ENCODE data around the gene DDX25. TPM values are rescaled to one million over a fixed set of nuclear protein-coding genes. Genes with fewer than 3 reads are reported as not detected.
"Not testable (repeated sequence)": the region's sequence is repeated elsewhere in the genome, so short reads cannot be mapped to it uniquely, and the experiment has no call there.

The DDX25 gene
- total and polyA plus RNA-seq, 5 experiments from 2014 or later = 0.52 to 0.89 TPM; not detected in 3

DNA sequence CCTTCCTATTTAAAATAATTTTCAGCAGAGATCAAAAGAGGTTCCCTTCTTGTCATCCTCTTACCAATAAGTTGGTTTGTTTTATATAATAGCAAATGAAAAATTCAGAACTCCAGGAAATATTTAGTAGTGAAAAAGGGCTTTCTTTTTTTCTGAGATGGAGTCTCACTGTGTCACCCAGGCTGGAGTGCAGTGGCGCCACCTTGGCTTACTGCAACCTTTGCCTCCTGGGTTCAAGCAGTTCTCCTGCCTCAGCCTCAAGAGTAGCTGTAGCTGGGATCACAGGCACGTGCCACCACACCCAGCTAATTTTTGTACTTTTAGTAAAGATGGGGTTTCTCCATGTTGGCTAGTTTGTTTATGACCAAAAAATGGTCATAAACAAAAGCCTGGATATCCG is 10.3 kb downstream of the DDX25 start:
- H3K4me1 Mint-ChIP-seq, H3K27ac Mint-ChIP-seq, H3K9me3 Mint-ChIP-seq, H3K36me3 Mint-ChIP-seq, DNase-seq, H3K4me3 Mint-ChIP-seq, ATAC-seq, POLR2A ChIA-PET: not testable (repeated sequence)
- H3K27me3 Mint-ChIP-seq = peaks cover 2 to 40% (median 23%) of the 10 kb centered on the region in 5 donors

DNA sequence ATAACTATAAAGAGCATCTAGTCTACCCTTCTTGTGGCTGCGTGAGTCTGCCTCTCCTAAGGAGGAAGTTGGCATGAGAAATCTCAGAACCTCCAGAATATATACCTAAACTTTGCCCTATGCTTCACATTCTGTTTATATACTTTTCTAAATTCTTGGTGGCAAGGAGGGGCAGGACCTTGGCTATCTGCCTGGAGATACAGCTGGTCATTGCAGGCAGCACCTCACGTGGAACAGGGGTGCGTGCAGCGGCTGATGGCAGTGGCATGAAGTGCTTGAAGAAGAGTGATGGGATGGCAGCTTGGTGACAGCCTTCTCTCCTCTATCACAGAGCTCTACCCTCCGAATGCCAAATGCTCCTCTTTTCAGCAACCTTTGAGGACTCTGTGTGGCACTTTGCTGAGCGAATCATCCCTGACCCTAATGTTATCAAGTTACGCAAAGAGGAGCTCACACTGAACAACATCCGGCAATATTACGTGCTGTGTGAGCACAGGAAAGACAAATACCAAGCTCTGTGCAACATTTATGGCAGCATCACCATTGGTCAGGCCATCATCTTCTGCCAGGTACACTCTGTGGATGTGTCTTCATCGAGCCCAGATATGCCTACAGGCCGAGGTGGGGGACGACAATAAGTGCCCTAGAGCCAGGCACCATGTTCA is 12.5 kb downstream of the DDX25 start:
- DNase-seq = no peak
- Mint-ChIP-seq H3K4me3 (no peak overlapping the region), H3K27me3 (peaks cover 10 to 36% (median 20%) of the 10 kb centered on the region in 5 donors)

DNA sequence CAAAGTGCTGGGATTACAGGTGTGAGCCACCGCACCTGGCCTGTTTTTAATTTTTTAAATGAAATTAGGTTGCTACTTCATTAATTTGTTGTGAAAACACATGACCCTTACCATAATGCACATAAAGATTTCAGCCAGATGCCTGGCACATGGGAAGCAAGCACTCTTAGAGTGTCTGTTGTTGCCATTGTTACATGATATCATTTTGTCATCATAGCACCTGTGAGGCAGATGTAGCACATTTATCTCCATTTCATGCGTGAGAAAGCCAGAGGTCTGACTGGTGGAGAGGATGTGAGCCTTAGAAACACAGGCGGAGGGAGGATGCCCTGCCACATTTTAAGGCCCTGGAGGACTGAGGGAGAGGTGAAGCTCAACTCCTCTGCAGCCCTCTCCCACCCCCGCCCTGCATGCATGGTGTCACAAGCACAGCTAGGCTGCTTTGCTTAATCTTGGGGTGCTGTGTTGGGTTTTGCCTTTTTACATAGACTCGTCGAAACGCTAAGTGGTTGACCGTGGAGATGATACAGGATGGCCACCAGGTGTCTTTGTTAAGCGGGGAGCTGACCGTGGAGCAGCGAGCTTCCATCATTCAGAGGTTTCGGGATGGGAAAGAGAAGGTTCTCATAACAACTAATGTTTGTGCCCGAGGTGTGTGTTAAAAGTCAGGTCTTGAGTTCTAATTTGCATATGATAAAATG is 14.0 kb downstream of the DDX25 start:
- ATAC-seq (no peak), DNase-seq (no peak)
- POLR2A ChIA-PET = no interaction called here
- H3K27me3 Mint-ChIP-seq = peaks cover 7 to 35% (median 20%) of the 10 kb centered on the region in 5 donors
- H3K9me3 Mint-ChIP-seq = no peaks in the 10 kb centered on the region
- H3K4me3 Mint-ChIP-seq = no peak overlapping the region
- no peak overlapping the region for H3K27ac Mint-ChIP-seq
- H3K36me3 Mint-ChIP-seq = no peaks in the 10 kb centered on the region
- H3K4me1 Mint-ChIP-seq = peaks cover 0 to 4% (median 2%) of the 10 kb centered on the region in 4 donors

More for the DNA sequence above, 12.5 kb downstream of the DDX25 start:
- ATAC-seq = no peak
- H3K4me1 Mint-ChIP-seq = no peaks in the 10 kb centered on the region
- H3K27ac Mint-ChIP-seq = peak overlapping the region in 1 of 10 donors; percentile 46
- H3K36me3 Mint-ChIP-seq = no peaks in the 10 kb centered on the region
- POLR2A ChIA-PET = no interaction called here
- H3K9me3 Mint-ChIP-seq = no peaks in the 10 kb centered on the region

DNA sequence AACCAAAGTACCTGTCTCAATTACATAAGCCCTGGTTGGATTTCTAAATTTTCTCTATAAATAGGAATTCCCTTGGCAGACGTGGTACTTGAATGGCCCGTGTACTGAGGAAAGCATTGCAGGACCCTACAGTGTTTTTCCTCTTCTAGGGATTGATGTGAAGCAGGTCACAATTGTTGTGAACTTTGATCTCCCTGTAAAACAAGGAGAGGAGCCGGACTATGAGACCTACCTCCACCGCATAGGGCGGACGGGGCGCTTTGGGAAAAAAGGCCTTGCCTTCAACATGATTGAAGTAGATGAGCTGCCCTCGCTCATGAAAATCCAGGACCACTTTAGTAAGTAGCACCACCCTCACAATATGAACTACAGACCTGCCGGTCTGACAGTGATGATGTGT is 16.7 kb downstream of the DDX25 start:
- H3K4me3 Mint-ChIP-seq = no peak overlapping the region
- H3K36me3 Mint-ChIP-seq = no peaks in the 10 kb centered on the region
- H3K27me3 Mint-ChIP-seq = peaks cover 7 to 27% (median 26%) of the 10 kb centered on the region in 5 donors
- peaks cover 0 to 5% (median 2%) of the 10 kb centered on the region in 4 donors for H3K4me1 Mint-ChIP-seq
- DNase-seq = no peak
- H3K9me3 Mint-ChIP-seq = no peaks in the 10 kb centered on the region
- POLR2A ChIA-PET = no interaction called here
- no peak for ATAC-seq
- no peak overlapping the region for H3K27ac Mint-ChIP-seq

DNA sequence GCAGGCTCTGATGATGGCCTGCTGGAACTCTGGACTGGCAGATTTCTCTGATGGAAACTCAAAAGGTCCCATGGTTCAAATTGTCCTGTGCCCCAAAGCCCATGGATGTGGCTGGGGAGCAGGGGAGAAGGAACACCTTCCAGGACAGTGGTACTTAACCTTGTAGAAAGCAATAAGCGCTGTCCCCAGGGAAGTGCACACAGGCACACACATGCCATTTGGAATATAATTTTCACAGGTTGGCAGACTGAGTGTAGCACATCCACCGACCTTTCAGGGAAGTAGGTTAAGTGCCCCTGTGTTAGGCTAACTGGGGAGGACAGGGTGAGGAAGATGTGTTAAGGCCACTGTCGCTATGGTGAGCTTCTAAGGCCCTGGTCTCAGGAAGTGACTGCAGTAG is 17.8 kb downstream of the DDX25 start:
- ATAC-seq = no peak
- Mint-ChIP-seq H3K9me3 (no peaks in the 10 kb centered on the region), H3K27ac (no peak overlapping the region)

DNA sequence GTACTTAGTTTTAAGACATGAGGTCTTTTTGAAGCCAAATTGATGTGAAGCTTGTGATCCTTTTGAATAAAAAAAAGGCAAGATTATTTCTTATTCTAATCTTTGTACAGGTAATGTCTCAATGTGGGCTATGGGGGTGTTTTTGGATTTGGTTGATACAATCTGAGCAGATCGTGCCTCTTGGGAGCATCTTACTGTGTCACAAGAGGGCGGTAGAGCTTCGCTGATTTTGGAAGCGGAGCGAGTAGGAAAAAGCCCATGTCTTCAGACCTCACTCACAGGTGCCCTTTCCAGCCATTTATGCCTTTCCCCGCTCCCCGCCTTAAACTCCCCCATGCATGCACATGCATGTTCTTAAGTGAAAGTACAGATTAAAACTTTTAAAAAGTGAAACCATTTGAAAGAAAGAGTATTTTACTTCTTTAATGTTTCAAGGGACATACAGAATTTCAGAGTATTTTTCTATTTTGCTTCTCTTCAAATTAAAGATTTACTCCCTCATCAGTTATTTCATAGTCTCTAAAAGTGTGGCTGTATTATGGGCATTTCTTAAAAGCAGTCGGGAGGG is 18.8 kb downstream of the DDX25 start:
- POLR2A ChIA-PET = no interaction called here
- DNase-seq = peak; percentile 16 to 72 (median 54)
- Mint-ChIP-seq H3K4me1 (peaks cover 0 to 5% (median 2%) of the 10 kb centered on the region in 4 donors), H3K36me3 (no peaks in the 10 kb centered on the region), H3K27me3 (peaks cover 5 to 39% (median 28%) of the 10 kb centered on the region in 5 donors), H3K4me3 (no peak overlapping the region), H3K27ac (no peak overlapping the region), H3K9me3 (no peaks in the 10 kb centered on the region)
- ATAC-seq = peak; percentile 71 to 76

More for the DNA sequence above, 17.8 kb downstream of the DDX25 start:
- DNase-seq = no peak
- no peak overlapping the region for H3K4me3 Mint-ChIP-seq
- peaks cover 5 to 35% (median 27%) of the 10 kb centered on the region in 5 donors for H3K27me3 Mint-ChIP-seq
- POLR2A ChIA-PET = no interaction called here
- H3K4me1 Mint-ChIP-seq = peaks cover 0 to 5% (median 2%) of the 10 kb centered on the region in 4 donors
- no peaks in the 10 kb centered on the region for H3K36me3 Mint-ChIP-seq

DNA sequence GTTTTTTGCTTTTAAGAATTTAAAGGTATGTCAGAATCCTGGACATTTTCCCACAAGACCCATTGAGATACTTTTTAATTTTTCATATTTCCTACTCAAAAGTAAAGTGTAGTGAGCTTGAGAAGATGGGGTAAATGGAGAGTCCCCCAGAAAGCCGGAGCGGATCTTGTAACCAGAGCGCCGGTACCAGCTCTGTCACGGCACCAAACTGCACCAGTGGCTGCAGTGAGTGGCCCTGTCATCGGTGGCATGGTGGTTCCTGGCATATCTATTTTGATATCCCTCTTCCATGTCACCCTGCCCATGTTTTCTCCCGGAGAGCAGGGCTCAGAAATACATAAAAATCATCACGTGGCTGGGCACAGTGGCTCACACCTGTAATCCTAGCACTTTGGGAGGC is 19.3 kb downstream of the DDX25 start:
- no peaks in the 10 kb centered on the region for H3K9me3 Mint-ChIP-seq
- H3K4me3 Mint-ChIP-seq = no peak overlapping the region
- POLR2A ChIA-PET = no interaction called here
- no peak for ATAC-seq
- peaks cover 5 to 39% (median 25%) of the 10 kb centered on the region in 5 donors for H3K27me3 Mint-ChIP-seq
- no peaks in the 10 kb centered on the region for H3K36me3 Mint-ChIP-seq
- no peak for DNase-seq
- H3K27ac Mint-ChIP-seq = no peak overlapping the region
- peaks cover 0 to 5% (median 2%) of the 10 kb centered on the region in 4 donors for H3K4me1 Mint-ChIP-seq

DNA sequence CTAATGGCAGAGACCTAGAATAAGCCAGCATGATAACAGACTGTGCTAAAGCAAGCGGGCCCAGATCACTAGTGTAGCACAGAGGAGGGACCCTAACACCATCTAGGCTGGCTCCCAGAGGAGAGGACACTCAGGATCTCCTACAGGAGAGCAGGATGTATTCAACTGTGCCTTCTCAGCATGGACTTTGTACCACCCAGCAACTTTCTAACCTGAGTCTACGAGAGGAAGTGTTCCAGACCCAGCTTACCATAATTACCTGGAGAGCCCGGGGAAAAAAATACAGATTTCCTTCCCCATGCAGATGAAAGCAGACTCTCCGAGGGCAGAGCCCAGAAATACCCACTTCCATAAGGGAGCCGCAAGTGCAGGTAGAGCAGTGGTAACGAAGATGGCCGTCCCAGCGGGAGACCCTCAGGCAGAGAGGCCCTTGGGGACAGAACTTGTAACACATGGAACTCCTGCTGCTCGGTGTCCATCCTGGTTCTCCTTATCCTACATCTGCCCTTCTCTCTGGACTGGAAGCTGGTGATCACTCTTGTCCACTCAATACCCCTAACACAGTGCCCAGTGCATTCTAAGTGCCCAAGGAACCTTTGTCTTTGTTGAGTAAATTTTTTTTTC is 20.2 kb downstream of the DDX25 start:
- DNase-seq (no peak), ATAC-seq (no peak)
- Mint-ChIP-seq H3K9me3 (no peaks in the 10 kb centered on the region), H3K36me3 (no peaks in the 10 kb centered on the region), H3K27ac (no peak overlapping the region), H3K27me3 (peaks cover 8 to 42% (median 24%) of the 10 kb centered on the region in 5 donors), H3K4me1 (peaks cover 0 to 5% (median 2%) of the 10 kb centered on the region in 4 donors), H3K4me3 (no peak overlapping the region)
- POLR2A ChIA-PET = no interaction called here

DNA sequence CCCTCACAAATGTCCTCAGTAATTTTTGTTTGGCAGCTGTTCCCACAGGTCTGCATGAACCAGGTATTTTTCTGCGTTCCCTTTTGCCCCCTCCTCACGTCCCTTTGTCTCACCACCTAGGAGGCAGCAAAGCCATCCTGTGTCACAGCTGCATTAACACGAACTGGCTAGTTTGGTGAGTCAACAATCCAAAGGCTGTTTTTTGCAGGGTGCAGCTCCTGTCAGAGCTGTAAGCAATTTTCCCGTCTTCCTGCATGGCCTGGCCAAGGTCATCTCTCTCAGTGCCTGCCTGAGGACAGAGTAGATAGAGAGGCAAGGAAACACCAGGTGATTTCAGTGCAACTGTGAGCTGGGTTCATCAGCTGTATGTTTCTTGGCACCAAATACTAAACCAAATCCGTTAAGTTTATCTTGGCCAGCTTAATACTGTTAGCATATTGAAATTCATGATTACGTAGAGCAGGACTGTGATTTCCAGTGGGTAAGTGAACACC is 21.0 kb downstream of the DDX25 start:
- no peak overlapping the region for H3K27ac Mint-ChIP-seq
- peaks cover 8 to 42% (median 22%) of the 10 kb centered on the region in 5 donors for H3K27me3 Mint-ChIP-seq
- H3K4me3 Mint-ChIP-seq = no peak overlapping the region
- ATAC-seq = no peak
- H3K9me3 Mint-ChIP-seq = no peaks in the 10 kb centered on the region
- no peak for DNase-seq
- no peaks in the 10 kb centered on the region for H3K36me3 Mint-ChIP-seq
- POLR2A ChIA-PET = no interaction called here
- H3K4me1 Mint-ChIP-seq = peaks cover 0 to 5% (median 2%) of the 10 kb centered on the region in 4 donors

DNA sequence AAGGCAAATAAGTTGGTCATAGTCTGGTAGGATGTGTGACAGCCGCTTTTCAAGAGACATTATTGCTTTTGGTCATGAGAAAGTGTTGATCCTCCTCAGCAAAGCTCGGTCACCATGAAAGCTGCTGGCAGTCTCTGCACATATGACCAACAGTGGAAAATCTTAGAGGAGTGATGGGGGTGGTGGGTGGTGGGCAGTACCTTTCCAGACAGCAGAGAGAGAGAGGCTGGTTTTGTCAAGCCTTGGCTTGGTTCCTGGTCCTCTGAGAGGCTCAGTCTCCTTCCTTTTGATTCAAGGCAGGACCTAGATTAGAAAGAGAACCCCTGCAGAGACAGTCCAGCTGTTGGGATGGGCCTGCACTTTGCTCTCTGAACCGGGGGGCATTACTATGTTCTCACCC is 21.5 kb downstream of the DDX25 start:
- H3K27me3 Mint-ChIP-seq = peaks cover 6 to 41% (median 21%) of the 10 kb centered on the region in 5 donors
- POLR2A ChIA-PET = no interaction called here
- DNase-seq (no peak), ATAC-seq (no peak)
- H3K4me3 Mint-ChIP-seq = no peak overlapping the region
- no peaks in the 10 kb centered on the region for H3K36me3 Mint-ChIP-seq
- peaks cover 0 to 5% (median 2%) of the 10 kb centered on the region in 4 donors for H3K4me1 Mint-ChIP-seq
- no peak overlapping the region for H3K27ac Mint-ChIP-seq
- H3K9me3 Mint-ChIP-seq = no peaks in the 10 kb centered on the region

DNA sequence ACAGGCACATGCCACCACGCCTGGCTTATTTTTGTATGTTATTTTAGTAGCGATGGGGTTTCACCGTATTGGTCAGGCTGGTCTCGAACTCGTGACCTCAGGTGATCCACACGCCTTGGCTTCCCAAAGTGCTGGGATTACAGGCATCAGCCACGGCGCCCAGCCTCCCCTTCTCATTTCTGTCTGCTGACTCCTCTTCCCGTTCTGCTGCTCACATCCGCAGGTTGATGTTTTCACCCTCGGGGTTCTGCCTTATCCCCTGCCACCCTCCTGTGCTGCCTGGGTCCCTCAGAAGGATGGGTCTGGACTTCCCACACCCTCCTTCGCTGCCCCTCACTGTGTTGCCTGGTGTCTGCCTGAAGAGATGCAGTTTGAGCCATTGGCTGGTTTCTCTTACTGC is 22.4 kb downstream of the DDX25 start:
- Mint-ChIP-seq H3K4me3 (no peak overlapping the region), H3K4me1 (peaks cover 0 to 5% (median 2%) of the 10 kb centered on the region in 4 donors), H3K27me3 (peaks cover 6 to 38% (median 21%) of the 10 kb centered on the region in 5 donors), H3K9me3 (no peaks in the 10 kb centered on the region), H3K36me3 (no peaks in the 10 kb centered on the region), H3K27ac (peak overlapping the region in 1 of 10 donors; percentile 63)
- POLR2A ChIA-PET = no interaction called here
- ATAC-seq = no peak
- DNase-seq = no peak

DNA sequence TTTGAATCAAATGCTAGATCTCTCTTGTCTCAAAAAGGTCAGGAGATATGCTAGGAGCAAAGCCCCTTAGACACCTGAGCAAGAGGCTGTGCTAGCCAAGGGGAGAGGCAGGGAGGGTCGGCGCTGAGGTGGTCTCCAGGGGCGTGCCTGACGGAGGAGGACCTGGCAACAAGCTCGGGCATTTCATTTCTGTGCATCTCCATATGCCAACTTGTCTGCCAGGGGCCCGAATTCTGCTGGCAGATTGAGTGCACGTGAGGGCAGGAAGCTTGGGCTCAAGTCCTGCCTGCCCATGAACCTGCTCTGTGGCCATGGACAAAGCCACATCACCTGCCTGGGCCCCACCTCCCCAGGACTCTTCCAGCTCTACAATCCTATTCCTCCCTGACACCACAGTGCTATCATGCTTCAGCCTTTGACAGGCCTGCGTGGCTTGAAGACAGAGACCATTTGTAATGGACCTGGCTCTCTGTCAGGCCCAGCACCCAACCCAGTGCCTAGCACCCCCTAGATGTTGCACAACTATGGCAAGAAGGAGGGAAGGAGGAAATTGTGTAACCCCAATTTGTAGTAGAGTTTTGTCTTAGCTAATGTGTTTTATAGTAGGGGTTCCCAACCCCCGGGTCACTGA is 25.3 kb downstream of the DDX25 start:
- POLR2A ChIA-PET = no interaction called here
- Mint-ChIP-seq H3K9me3 (no peaks in the 10 kb centered on the region), H3K27ac (no peak overlapping the region), H3K4me1 (peaks cover 0 to 7% (median 3%) of the 10 kb centered on the region in 4 donors), H3K27me3 (peaks cover 6 to 38% (median 14%) of the 10 kb centered on the region in 5 donors), H3K36me3 (no peaks in the 10 kb centered on the region), H3K4me3 (no peak overlapping the region)
- ATAC-seq = no peak
- no peak for DNase-seq
